Upper lobe of right lung (tissue), 1 donor: Measurements from ENCODE around the gene CAPN12. TPM values are rescaled to one million over a fixed set of nuclear protein-coding genes. Genes with fewer than 3 reads are reported as not detected.
A peak's percentile ranks its signal among the peaks of the same experiment; 100 is the strongest.

ENCODE experiments used
- ATAC-seq: fragments of 200-7000 bp; cut with Tn5 transposase; one replicate; pipeline ENCODE4 v1.9.1; 2020; ENCODE audit warnings: mild to moderate bottlenecking, moderate library complexity
- DNase-seq: peaks from one replicate; pipeline ENCODE4 v3.0.0-alpha.2; 2020
- H3K27ac ChIP-seq: fragments of 200-600 bp; one replicate; pipeline ENCODE4 v1.8.0; 2022
- H3K27me3 ChIP-seq: fragments of 200-600 bp; one replicate; pipeline ENCODE4 v1.8.0; 2022; ENCODE audit warnings: mild to moderate bottlenecking
- H3K36me3 ChIP-seq: fragments of 200-600 bp; one replicate; pipeline ENCODE4 v1.8.0; 2022
- H3K4me1 ChIP-seq: fragments of 200-600 bp; one replicate; pipeline ENCODE4 v1.8.0; 2022
- H3K4me3 ChIP-seq: fragments of 200-600 bp; one replicate; pipeline ENCODE4 v1.8.0; 2022; ENCODE audit warnings: mild to moderate bottlenecking
- H3K9me3 ChIP-seq: fragments of 200-600 bp; one replicate; pipeline ENCODE4 v1.8.0; 2022
- CTCF ChIP-seq: fragments of 200-600 bp; IDR thresholded peaks from one replicate; pipeline ENCODE4 v1.8.0; 2022; ENCODE audit warnings: antibody characterized with exemption
- intact Hi-C: fragments of 100-400 bp; cut with DNase I; formaldehyde crosslinking; loops from one replicate; pipeline ENCODE4 v1.11.0; 2022
- total RNA-seq: library from RNA; stranded (reverse); fragmentation: NEBNext Ultra II Directional; extraction: Animal tissue kit (Norgen Biotek cat#: 25700); gene quantifications from one replicate; pipeline ENCODE4 v1.2.1, GENCODE V29; 2021
- donor health status: DM: no; HTN: yes; CAD: no; lungs with severe emphysema.

The CAPN12 gene
- total RNA-seq, 1 donor from 2014 or later = 14.4 TPM

GRCh38 chr19:38710928-38711725 is 33.1 kb downstream of the CAPN12 start:
- TF ChIP-seq CTCF = no peak
- no peak for DNase-seq
- Histone ChIP-seq H3K27ac (peak overlapping the region; percentile 30), H3K4me3 (no peak overlapping the region), H3K4me1 (peaks cover 46% of the 10 kb centered on the region), H3K36me3 (peaks cover 100% of the 10 kb centered on the region), H3K27me3 (no peaks in the 10 kb centered on the region), H3K9me3 (no peaks in the 10 kb centered on the region)
- ATAC-seq = peak; percentile 1
- intact Hi-C loops = no loop called here

- no peak for DNase-seq
- no peak overlapping the region for H3K4me3 ChIP-seq
- H3K36me3 ChIP-seq = peaks cover 100% of the 10 kb centered on the region
Observed at GRCh38 chr19:38710416-38710702, 33.9 kb downstream of the CAPN12 start.

GRCh38 chr19:38709671-38710415 is 34.4 kb downstream of the CAPN12 start:
- Histone ChIP-seq H3K9me3 (no peaks in the 10 kb centered on the region), H3K27me3 (no peaks in the 10 kb centered on the region), H3K4me3 (no peak overlapping the region), H3K36me3 (peaks cover 100% of the 10 kb centered on the region), H3K27ac (peak overlapping the region; percentile 11), H3K4me1 (peaks cover 49% of the 10 kb centered on the region)
- no peak for TF ChIP-seq CTCF
- ATAC-seq (no peak), DNase-seq (no peak)
- intact Hi-C loops = loop anchor here (10.0 kb wide), 1 partner anchor 55 kb away; no protein-coding TSS in a partner anchor

More at GRCh38 chr19:38710416-38710702, 33.9 kb downstream of the CAPN12 start:
- TF ChIP-seq CTCF = no peak
- Histone ChIP-seq H3K4me1 (peaks cover 49% of the 10 kb centered on the region), H3K9me3 (no peaks in the 10 kb centered on the region), H3K27me3 (no peaks in the 10 kb centered on the region), H3K27ac (no peak overlapping the region)
- ATAC-seq = no peak
- intact Hi-C loops = no loop called here

GRCh38 chr19:38709119-38709518 is 35.2 kb downstream of the CAPN12 start:
- Histone ChIP-seq H3K9me3 (no peaks in the 10 kb centered on the region), H3K27ac (no peak overlapping the region), H3K36me3 (peaks cover 100% of the 10 kb centered on the region), H3K27me3 (no peaks in the 10 kb centered on the region), H3K4me3 (no peak overlapping the region), H3K4me1 (peaks cover 49% of the 10 kb centered on the region)
- intact Hi-C loops = loop anchor here (10.0 kb wide), 1 partner anchor 54 kb away; no protein-coding TSS in a partner anchor
- TF ChIP-seq CTCF = no peak
- no peak for DNase-seq
- ATAC-seq = no peak

GRCh38 chr19:38708413-38709024 is 35.8 kb downstream of the CAPN12 start:
- Histone ChIP-seq H3K4me1 (peaks cover 49% of the 10 kb centered on the region), H3K4me3 (no peak overlapping the region), H3K36me3 (peaks cover 100% of the 10 kb centered on the region), H3K27me3 (no peaks in the 10 kb centered on the region), H3K27ac (peak overlapping the region; percentile 47), H3K9me3 (no peaks in the 10 kb centered on the region)
- TF ChIP-seq CTCF = no peak
- intact Hi-C loops = loop anchor here (10.0 kb wide), 1 partner anchor 54 kb away; no protein-coding TSS in a partner anchor
- no peak for DNase-seq
- ATAC-seq = no peak
